ENCODE results near the gene MAN2A2.
"Not testable (repeated sequence)": the region's sequence is repeated elsewhere in the genome, so short reads cannot be mapped to it uniquely, and the experiment has no call there.

Gene MAN2A2

GRCh38 chr15:90918034-90918788 is 15.1 kb downstream of the MAN2A2 start:
- no peak for DNase-seq (ENCODE audit: low read depth, low spot score)

DNA sequence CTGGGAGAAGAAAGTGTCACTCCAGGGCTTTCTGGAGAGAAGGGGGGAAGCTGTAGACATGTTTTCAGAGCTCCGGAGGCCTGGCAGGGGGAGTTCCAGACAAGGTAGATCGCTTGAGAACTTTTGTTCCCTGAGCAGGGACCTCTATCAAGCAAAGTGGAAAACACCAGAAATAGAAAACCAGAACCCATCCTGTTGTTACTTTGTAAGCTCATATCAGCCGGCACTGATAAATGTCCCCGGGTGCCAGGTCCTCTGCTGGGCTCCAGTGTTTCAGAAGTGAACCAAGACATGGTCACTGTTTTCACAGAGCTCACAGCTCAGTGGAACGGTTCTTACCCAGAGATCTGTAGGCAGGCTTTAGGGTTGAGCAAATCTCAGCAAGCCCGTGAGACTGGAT is 15.7 kb downstream of the MAN2A2 start:
- DNase-seq (ENCODE audit: low read depth, low spot score), result no peak

DNA sequence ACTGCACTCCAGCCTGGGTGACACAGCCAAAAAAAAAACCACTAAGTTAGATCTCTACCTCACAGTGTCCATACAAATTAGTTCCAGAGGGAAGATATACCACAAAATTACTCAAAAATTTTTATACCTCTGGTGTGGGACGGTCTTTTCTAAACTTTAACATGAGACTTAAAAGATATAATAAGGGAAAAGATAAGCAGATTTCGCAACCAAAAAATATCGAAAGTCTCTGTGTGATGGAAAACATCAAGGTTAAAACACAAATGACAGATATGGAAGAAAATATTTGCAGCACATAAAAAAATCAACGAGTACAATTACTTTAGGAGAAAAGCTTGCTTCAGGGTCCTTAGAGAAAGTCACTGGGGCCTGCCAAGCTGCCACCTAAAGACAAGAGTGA is 18.8 kb downstream of the MAN2A2 start:
- DNase-seq (ENCODE audit: low read depth, low spot score), result no peak

GRCh38 chr15:90922712-90923322 is 19.7 kb downstream of the MAN2A2 start:
- DNase-seq (ENCODE audit: low read depth, low spot score), result not testable (repeated sequence)

DNA sequence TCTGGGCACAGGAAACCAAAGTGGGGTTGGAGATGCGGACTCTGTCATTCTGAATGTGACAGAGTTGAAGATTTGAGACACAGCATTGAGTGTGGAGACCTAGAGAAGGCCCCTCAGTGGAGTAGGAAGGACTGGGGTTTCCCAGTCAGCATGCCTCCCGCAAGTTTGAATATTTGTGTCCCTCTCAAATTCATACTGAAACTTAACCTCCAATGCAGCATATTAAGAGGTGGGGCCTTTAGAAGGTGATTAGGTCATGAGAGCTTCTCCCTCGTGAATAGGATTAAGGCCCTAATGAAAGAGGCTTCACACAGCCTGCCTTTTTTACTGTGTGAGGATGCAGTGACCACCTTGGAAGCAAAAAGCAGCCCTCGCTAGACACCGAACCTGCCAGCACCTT is 21.3 kb downstream of the MAN2A2 start:
- DNase-seq (ENCODE audit: low read depth, low spot score), result no peak

- not testable (repeated sequence) for DNase-seq (ENCODE audit: low read depth, low spot score)
Observed at GRCh38 chr15:90926766-90927165, 23.7 kb downstream of the MAN2A2 start.

DNA sequence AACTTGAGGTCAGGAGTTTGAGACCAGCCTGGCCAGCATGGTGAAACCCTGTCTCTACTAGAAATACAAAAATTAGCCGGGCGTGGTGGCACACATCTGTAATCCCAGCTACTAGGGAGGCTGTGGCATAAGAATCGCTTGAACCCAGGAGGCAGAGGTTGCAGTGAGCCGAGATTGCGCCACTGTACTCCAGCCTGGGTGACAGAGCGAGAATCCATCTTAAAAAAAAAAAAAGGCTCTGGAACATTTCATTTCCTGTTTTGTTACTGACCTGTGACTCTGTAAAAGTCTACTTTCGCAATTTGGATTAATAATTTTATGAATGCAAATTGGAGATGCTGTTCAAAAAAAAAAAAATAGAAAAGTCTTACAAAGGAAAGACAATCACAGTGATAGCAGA is 25.0 kb downstream of the MAN2A2 start:
- DNase-seq (ENCODE audit: low read depth, low spot score), result not testable (repeated sequence)

- DNase-seq (ENCODE audit: low read depth, low spot score), result no peak
Observed at GRCh38 chr15:90929246-90930019, 26.3 kb downstream of the MAN2A2 start.

- DNase-seq (ENCODE audit: low read depth, low spot score), result no peak
Observed at GRCh38 chr15:90930861-90931574, 27.9 kb downstream of the MAN2A2 start.

- no peak for DNase-seq (ENCODE audit: low read depth, low spot score)
Observed at GRCh38 chr15:90931575-90931827, 28.4 kb downstream of the MAN2A2 start.

GRCh38 chr15:90931828-90932659 is 28.9 kb downstream of the MAN2A2 start, which contains the start of gene HDDC3:
HDDC3 (minus strand) TSS chr15:90932549; CDS start chr15:90932540, 9 bp downstream.
- DNase-seq (ENCODE audit: low read depth, low spot score), result no peak

GRCh38 chr15:90932660-90932991 is 29.5 kb downstream of the MAN2A2 start:
- DNase-seq (ENCODE audit: low read depth, low spot score), result no peak

DNA sequence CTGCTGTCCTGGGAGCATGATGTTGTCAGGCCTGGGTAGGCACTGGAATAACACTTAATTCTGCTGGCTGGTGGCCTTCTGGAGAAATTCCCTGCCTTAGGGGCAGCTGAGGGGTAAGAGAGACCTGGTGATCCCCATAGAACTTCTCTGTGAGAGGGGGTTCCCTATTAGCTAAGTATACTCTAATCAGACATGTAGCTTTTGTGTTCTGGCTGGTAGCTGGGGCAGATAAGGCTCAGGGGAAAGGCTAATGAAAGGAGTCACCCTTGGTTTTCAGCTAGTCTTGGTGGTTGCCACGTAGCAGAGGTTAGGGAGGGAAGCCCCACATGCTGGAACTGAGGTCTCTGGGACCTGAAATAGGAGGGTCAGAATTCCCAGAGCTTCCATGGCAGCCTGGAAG is 30.2 kb downstream of the MAN2A2 start:
- no peak for DNase-seq (ENCODE audit: low read depth, low spot score)

DNA sequence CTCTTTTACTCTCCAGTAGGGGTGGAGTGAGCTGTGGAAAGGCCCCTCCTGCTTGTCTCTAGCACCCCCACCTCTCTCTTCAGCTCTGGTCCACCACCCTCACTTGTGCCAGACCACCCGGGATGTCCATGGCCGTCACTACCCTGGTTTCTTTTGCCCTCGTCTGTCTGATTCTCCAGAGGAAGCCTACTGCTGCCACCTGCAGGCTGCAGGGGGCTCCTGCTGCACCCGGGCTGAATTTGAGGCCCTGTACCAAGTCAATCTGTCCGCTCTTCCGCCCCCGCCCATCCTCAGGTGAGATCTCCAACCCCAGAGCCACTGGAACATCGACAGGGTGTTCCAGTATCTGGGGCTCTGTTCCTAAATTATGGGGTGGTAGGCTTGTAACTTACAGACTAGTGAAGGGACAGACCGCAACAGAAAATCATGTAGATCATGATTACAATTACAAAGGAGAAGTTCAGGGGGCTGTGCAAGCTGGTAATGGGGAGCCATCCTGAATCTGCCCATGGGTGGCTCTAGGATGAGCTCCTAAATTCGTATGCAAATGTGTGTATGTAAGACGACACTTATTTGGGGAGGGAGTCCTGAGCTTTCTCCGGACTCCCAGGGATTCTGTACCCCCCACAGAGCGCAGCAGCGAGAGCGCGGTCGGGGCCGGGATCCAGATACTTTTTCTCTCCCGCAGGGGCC is 31.3 kb downstream of the MAN2A2 start:
- no peak for DNase-seq (ENCODE audit: low read depth, low spot score)

GRCh38 chr15:90934949-90935751 is 32.0 kb downstream of the MAN2A2 start, which contains the start of gene UNC45A:
UNC45A (plus strand) TSS chr15:90935285; CDS start chr15:90935325, 40 bp downstream.
- DNase-seq (ENCODE audit: low read depth, low spot score), result no peak

- DNase-seq (ENCODE audit: low read depth, low spot score), result no peak
Observed at GRCh38 chr15:90936823-90937222, 33.7 kb downstream of the MAN2A2 start.

GRCh38 chr15:90938261-90938660 is 35.2 kb downstream of the MAN2A2 start:
- no peak for DNase-seq (ENCODE audit: low read depth, low spot score)

GRCh38 chr15:90939756-90940155 is 36.7 kb downstream of the MAN2A2 start:
- no peak for DNase-seq (ENCODE audit: low read depth, low spot score)

GRCh38 chr15:90941038-90941437 is 37.9 kb downstream of the MAN2A2 start:
- DNase-seq (ENCODE audit: low read depth, low spot score), result no peak

Data from iPS DF 19.7 (cell line).